Measurements from ENCODE around the gene TMED7.
"Not testable (repeated sequence)": the region's sequence is repeated elsewhere in the genome, so short reads cannot be mapped to it uniquely, and the experiment has no call there.

The TMED7 gene

DNA sequence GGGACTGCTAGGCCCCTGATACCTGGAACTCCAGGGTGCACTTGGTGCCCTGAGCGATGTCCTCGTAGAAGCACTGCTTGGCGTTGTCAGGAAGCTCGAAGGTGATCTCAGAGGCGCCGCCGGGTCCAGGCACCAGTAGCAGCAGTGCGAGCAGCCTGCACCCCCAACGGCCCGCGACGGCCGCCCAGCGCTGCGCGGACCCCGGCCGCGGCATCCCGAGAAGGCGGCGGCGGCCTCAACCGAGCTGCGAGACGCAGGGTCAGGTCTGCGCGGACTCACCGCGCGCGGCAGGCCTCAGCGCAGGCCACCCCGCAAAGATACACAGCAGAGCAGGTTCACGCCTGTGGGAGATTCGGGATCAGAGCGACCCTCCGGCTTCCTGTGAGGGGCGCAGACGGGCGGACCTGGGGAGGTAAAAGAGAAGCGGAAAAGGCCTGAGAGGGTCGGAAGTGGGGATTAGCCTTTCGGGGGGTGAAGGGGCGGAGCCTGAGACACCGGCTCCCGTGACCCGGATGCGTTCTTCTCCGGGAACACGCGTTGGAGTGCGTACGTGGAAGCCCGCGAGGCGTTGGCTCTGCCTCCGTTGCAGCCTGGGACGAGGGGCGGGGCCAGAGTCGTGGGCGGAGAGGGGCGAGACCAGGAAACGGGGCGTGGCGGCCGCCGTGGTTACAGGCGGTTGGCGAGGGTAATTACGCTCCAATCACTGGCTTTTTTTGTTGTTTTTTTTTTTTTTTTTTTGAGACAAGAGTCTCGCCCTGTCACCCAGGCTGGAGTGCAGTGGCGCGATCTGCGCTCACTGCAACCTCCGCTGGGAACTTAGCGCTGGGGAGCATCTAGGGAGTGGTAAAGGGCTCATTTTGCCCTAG lies at the start of gene TMED7:
Gene TMED7 (minus strand): TSS at position 458 of the 866 bp plus-strand sequence. CDS start 244 bp downstream, at position 214.
- DNase-seq: peak; percentile 98

GRCh38 chr5:115674782-115675181 lies 48.9 kb upstream of the TMED7 start:
- not testable (repeated sequence) for DNase-seq

- no peak for DNase-seq
These were observed 47.8 kb upstream of the TMED7 start for GRCh38 chr5:115673596-115673995.

- no peak for DNase-seq
These were observed 46.1 kb upstream of the TMED7 start for GRCh38 chr5:115671939-115672338.

DNA sequence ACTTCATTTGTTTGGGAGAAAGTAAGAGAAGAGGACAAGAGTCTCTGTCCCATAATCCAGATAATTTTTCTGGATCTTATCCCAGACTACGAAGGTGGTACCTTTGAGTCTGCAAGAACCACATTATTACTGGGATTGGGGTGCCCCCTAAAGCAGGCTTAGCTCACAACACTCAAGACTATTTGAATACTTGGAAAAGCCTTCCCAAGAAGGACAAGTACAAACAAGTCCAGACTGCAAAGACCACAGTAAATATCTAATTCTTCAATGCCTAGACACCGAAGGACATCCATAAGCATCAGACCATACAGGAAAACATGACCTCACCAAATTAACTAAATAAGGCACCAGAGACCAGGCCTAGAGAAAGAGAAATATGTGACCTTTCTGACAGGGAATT lies 40.2 kb upstream of the TMED7 start:
- no peak for DNase-seq

- DNase-seq: no peak
These were observed 35.7 kb upstream of the TMED7 start for GRCh38 chr5:115661563-115661962.

DNA sequence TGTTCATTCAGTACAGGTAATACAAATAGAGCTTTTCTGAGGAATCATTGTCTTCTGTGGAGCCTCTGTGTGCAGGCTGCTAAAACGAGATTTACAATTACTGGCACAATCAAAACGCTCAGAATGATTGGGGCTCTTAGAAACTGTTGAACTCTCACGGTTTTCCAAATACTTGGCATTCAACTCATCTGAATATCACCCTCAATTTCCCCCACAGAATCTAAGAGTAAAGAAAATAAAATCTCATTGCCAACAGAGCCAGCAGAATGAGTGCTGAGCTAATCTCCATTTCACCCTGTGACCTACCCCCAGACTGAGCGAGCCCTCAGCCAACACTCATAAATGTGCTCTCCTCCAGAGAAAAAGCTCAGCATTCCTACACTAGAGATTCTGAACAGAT lies 35.3 kb upstream of the TMED7 start:
- no peak for DNase-seq

DNA sequence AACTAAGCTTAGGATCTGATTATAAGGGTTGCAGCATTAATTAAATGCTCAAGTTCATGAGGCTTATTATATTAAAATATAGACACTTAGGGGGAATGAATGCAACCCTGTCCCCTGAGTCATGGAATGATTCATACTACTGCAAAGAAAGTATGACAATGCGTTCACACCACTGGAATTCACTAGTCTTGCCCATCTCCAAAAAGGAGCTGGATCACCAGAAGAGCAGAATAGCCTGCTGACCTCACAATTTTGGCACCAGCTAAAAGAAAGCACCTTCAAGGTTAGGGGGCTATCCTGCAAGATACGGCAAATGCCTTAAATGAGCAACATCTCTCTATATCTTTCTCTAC lies 32.0 kb upstream of the TMED7 start:
- DNase-seq: no peak

DNA sequence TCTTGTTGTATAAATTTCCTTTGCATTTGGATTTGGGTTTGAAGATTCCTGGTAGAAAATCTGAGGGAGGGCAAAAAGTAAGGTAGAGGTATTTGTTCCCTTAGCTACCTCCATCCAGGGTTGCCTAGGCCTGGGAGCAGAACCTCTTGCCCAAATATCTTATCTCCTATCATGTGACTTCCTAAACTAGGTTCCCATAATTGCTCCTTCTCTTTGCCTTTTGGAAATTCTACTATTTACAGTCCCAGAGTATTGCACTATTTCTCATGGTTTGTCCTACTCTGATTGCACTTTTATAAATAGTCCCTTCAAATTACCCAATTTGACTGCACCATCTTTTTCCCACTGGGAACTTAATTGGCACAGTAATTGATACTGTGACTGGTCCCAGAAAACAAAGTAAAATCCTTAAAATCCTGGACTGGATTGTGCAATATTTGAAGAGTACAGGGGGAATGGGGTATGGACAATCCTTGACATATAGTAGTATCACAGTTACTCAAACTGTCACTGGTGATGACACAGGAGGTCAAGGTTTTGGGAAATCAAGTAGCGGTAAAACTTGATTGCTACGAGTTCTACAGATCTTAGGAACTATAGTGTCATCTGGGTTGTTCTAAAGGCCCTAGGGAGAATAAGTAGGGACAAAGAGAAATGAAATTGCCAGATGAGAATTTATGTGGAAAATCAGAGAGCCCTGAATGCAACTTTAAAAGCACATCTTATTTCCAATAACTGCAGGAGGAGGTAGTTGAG lies 31.5 kb upstream of the TMED7 start:
- no peak for DNase-seq

DNA sequence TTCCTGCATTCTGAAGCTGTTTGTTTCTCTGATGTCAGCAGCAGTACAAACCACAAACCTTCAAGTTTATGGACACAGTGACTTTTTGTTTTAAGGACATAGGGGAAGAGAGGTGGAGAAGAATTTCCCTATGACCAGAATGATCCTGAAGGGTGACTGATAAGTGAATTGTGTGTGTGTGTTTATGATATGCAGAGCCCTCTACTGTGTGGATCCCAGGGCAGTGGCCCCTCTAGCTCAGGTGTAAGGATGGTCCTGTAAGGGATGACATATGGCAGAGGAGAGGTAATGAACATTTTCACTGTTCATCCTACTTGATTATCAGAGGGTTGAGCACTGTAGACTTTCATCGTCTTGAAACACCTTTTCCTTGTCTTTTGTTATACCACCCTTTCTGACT lies 30.6 kb upstream of the TMED7 start:
- no peak for DNase-seq

DNA sequence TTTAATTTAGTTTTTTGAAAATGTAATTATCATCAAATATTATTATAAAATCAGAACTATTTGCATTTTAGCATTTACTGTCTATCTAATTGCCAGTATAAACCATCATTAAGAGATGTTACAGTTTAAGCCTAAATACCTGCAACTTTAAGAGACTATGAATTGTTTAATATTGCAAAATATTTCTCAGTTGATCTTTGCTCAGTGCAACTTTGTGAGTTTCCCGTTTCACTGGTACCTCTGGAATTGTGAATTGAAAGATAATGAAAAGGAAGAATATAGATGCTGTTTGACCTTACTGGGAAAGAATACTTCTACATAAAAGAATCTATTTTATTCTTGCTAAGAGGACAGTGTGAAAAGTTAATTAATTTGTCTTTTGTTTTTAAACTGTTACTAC lies 30.2 kb upstream of the TMED7 start:
- no peak for DNase-seq

DNA sequence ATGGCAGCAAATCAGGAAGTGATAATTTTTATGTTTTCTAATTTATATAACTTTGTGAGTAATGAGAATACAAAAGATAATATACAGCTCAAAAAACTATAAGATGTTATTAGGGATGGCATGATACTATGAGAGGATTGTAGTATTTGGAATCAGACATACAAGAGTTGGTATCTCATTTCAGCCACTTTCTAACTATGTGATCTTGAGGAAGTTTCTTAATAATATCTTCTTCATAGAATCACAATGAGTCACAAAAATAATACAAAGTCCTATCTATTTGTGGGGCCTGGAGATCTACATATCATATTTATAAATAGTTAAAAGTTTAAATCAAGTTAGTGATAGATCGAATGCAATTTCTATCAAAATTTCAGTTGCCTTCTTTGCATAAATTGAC lies 23.7 kb upstream of the TMED7 start:
- DNase-seq: no peak

GRCh38 chr5:115648056-115648455 lies 22.2 kb upstream of the TMED7 start:
- DNase-seq: no peak

GRCh38 chr5:115645386-115645785 lies 19.6 kb upstream of the TMED7 start:
- DNase-seq: not testable (repeated sequence)

- DNase-seq: no peak
These were observed 18.2 kb upstream of the TMED7 start for GRCh38 chr5:115644046-115644445.

- DNase-seq: no peak
These were observed 16.1 kb upstream of the TMED7 start for GRCh38 chr5:115641948-115642347.

DNA sequence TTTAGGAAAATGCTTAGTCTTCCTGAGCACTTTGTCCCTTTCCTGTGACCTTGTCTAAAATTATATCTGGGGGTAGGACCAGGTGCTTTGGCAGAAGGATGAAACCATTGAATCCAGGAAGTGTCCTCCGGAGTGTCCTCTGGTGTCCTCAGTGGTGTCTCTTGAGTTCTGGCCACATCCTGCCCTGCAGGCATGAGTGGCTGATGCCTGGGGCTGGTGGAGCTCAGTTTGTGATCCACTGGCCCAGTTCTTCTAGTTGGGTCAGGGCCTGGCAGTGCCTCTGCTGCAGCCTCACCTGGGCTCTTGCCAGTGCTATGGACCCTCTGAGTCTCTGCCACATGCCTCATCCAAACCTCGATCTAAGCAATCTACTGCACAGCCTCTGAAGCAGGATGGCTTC lies 14.4 kb upstream of the TMED7 start:
- no peak for DNase-seq

DNA sequence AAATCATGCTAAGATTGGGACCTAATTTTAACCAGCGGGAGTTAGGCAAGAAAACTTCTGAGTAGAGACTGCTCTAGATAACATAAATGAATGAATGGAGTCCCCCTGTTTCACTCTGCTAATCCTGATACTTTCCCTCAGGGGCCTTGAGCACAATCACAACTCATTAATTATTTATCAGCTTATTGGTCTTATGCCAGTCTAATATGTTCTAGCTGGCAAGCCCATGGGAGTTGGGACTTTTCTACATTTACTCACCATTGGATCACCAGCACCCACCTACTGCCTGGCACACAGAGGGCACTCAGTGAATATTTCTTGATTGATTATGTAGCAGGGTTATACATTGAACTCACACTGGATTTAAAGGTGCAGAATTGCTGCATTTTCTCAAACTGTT lies 13.5 kb upstream of the TMED7 start:
- DNase-seq: no peak

- no peak for DNase-seq
These were observed 11.7 kb upstream of the TMED7 start for GRCh38 chr5:115637507-115637906.

- no peak for DNase-seq
These were observed 10.2 kb upstream of the TMED7 start for GRCh38 chr5:115636008-115636407.

GRCh38 chr5:115634343-115635132 lies 8.7 kb upstream of the TMED7 start:
- peak; percentile 83 for DNase-seq

DNA sequence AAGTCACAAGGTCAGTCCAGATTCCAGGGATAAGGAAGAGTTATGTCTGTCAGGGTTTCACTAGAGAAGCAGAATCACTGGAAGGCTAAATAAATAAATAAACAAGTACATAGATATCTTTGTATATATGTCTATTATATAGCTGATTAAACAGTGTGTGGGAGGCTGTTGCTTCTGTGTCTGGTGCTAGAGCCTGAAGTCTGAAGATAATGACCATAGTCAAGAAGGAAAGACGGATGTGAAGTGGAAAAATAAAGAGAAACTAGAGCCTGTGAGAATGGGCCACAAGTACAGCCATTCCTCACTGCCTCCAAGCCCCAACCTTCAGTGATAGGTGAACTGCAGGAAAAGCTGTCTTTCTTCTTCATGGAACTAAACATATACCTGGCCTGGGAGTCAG lies 4.1 kb upstream of the TMED7 start:
- DNase-seq: no peak

GRCh38 chr5:115627295-115627865 lies 1.5 kb upstream of the TMED7 start:
- DNase-seq: no peak

All from retina (tissue), 1 donor.